T-helper 17 cell (primary cell): ENCODE data around the gene TTF1. TPM values are rescaled to one million over a fixed set of nuclear protein-coding genes. Genes with fewer than 3 reads are reported as not detected.
A peak's percentile ranks its signal among the peaks of the same experiment; 100 is the strongest.

Source experiments
- ATAC-seq: fragments of 150-1000 bp; cut with Tn5 transposase; 2 replicates; pipeline ENCODE4 v1.10.0; 2021; ENCODE audit warnings: mild to moderate bottlenecking, moderate library complexity
- DNase-seq, 3 donors: peaks; one replicate each; pipeline versions ENCODE4 v3.0.0 to v3.0.0-alpha.2; 2020 to 2021
- H3K9me3 ChIP-seq: one replicate; pipeline ENCODE4 v1.7.0; 2013; ENCODE audit warnings: low read length, mild to moderate bottlenecking; ENCODE audit not compliant: control insufficient read depth, poor library complexity, severe bottlenecking
- H3K27ac Mint-ChIP-seq: one replicate; pipeline ENCODE4 v1.8.0; 2022; ENCODE audit warnings: mild to moderate bottlenecking, moderate library complexity, mixed read lengths
- H3K27me3 Mint-ChIP-seq: one replicate; pipeline ENCODE4 v1.8.0; 2022; ENCODE audit warnings: mixed read lengths
- H3K36me3 Mint-ChIP-seq: one replicate; pipeline ENCODE4 v1.8.0; 2022; ENCODE audit warnings: low read depth, mixed read lengths
- H3K4me1 Mint-ChIP-seq: one replicate; pipeline ENCODE4 v1.8.0; 2022; ENCODE audit warnings: mild to moderate bottlenecking, mixed read lengths
- H3K4me3 Mint-ChIP-seq: one replicate; pipeline ENCODE4 v1.8.0; 2022; ENCODE audit warnings: mild to moderate bottlenecking, moderate library complexity, mixed read lengths
- total RNA-seq, 4 donors: library from RNA in 2 of 4; stranded (reverse) in 2 of 4; gene quantifications; one replicate each; pipeline ENCODE4 v1.2.3 and lab custom pipeline; 2022 to 2026

Gene TTF1
- total RNA-seq, 2 donors from 2014 or later: 12.9 to 15.5 TPM

- peak overlapping the region; percentile 98 for H3K27ac Mint-ChIP-seq
- peaks cover 15% of the 10 kb centered on the region for H3K36me3 Mint-ChIP-seq
- H3K4me1 Mint-ChIP-seq: peaks cover 33% of the 10 kb centered on the region
- ATAC-seq: no peak
- H3K4me3 Mint-ChIP-seq: no peak overlapping the region
- H3K9me3 ChIP-seq: no peaks in the 10 kb centered on the region
- no peak for DNase-seq
- H3K27me3 Mint-ChIP-seq: no peaks in the 10 kb centered on the region
Measured at GRCh38 chr9:132348676-132349075, 58.0 kb downstream of the TTF1 start.

- Mint-ChIP-seq H3K36me3 (peaks cover 4% of the 10 kb centered on the region), H3K4me1 (peaks cover 21% of the 10 kb centered on the region), H3K4me3 (no peak overlapping the region), H3K27me3 (no peaks in the 10 kb centered on the region), H3K27ac (no peak overlapping the region)
- DNase-seq (no peak), ATAC-seq (no peak)
- H3K9me3 ChIP-seq: no peaks in the 10 kb centered on the region
Measured at GRCh38 chr9:132346177-132346576, 60.5 kb downstream of the TTF1 start.

GRCh38 chr9:132341177-132341840 lies 65.3 kb downstream of the TTF1 start:
- no peaks in the 10 kb centered on the region for H3K27me3 Mint-ChIP-seq
- DNase-seq: no peak
- no peak overlapping the region for H3K4me3 Mint-ChIP-seq
- no peak for ATAC-seq
- H3K36me3 Mint-ChIP-seq: peaks cover 9% of the 10 kb centered on the region
- H3K27ac Mint-ChIP-seq: peak overlapping the region; percentile 11
- no peaks in the 10 kb centered on the region for H3K9me3 ChIP-seq
- H3K4me1 Mint-ChIP-seq: peaks cover 18% of the 10 kb centered on the region

- Mint-ChIP-seq H3K27me3 (no peaks in the 10 kb centered on the region), H3K36me3 (peaks cover 18% of the 10 kb centered on the region), H3K27ac (no peak overlapping the region), H3K4me1 (peaks cover 14% of the 10 kb centered on the region), H3K4me3 (no peak overlapping the region)
- ATAC-seq (no peak), DNase-seq (no peak)
- H3K9me3 ChIP-seq: no peaks in the 10 kb centered on the region
Measured at GRCh38 chr9:132334364-132334763, 72.3 kb downstream of the TTF1 start.

GRCh38 chr9:132333556-132333955 lies 73.1 kb downstream of the TTF1 start:
- ATAC-seq (no peak), DNase-seq (no peak)
- no peaks in the 10 kb centered on the region for H3K27me3 Mint-ChIP-seq
- H3K4me1 Mint-ChIP-seq: peaks cover 15% of the 10 kb centered on the region
- peaks cover 19% of the 10 kb centered on the region for H3K36me3 Mint-ChIP-seq
- H3K27ac Mint-ChIP-seq: no peak overlapping the region
- H3K4me3 Mint-ChIP-seq: no peak overlapping the region
- H3K9me3 ChIP-seq: no peaks in the 10 kb centered on the region

GRCh38 chr9:132328580-132328979 lies 78.1 kb downstream of the TTF1 start:
- DNase-seq (no peak), ATAC-seq (no peak)
- peaks cover 19% of the 10 kb centered on the region for H3K36me3 Mint-ChIP-seq
- no peaks in the 10 kb centered on the region for H3K27me3 Mint-ChIP-seq
- no peak overlapping the region for H3K27ac Mint-ChIP-seq
- no peak overlapping the region for H3K4me3 Mint-ChIP-seq
- H3K4me1 Mint-ChIP-seq: peaks cover 23% of the 10 kb centered on the region
- H3K9me3 ChIP-seq: no peaks in the 10 kb centered on the region

GRCh38 chr9:132327537-132327936 lies 79.1 kb downstream of the TTF1 start:
- peak overlapping the region; percentile 10 for H3K27ac Mint-ChIP-seq
- peaks cover 22% of the 10 kb centered on the region for H3K36me3 Mint-ChIP-seq
- ATAC-seq: no peak
- H3K4me1 Mint-ChIP-seq: peaks cover 25% of the 10 kb centered on the region
- DNase-seq: no peak
- H3K4me3 Mint-ChIP-seq: no peak overlapping the region
- H3K9me3 ChIP-seq: no peaks in the 10 kb centered on the region
- H3K27me3 Mint-ChIP-seq: no peaks in the 10 kb centered on the region

Other genes starting within 250 kb of the TTF1 start
- gene NTNG2, start 244.8 kb downstream of the TTF1 start, total RNA-seq: 1 to 10 TPM; 3.3 to 3.6 TPM
- 10 to 100 TPM; 56.4 to 58.3 TPM for gene SETX, start 51.9 kb downstream of the TTF1 start, total RNA-seq
- not detected for gene CFAP77, start 3.4 kb upstream of the TTF1 start, total RNA-seq
- gene BARHL1, start 175.8 kb upstream of the TTF1 start, total RNA-seq: not detected